Karpas-422 (cell line): Measurements from ENCODE around the gene NDEL1. TPM values are rescaled to one million over a fixed set of nuclear protein-coding genes. Genes with fewer than 3 reads are reported as not detected.

Source experiments
- DNase-seq: peaks from one replicate; pipeline ENCODE4 v3.0.0-alpha.2; 2015
- H2AFZ ChIP-seq: fragments of 200-600 bp; sonication (generic); 2 replicates; pipeline ENCODE4 v1.6.1; 2014; ENCODE audit warnings: antibody characterized with exemption, low read length, mixed read lengths
- H3K27ac ChIP-seq: fragments of 200-600 bp; sonication (generic); 2 replicates; pipeline ENCODE4 v1.5.1; 2014; ENCODE audit warnings: mild to moderate bottlenecking, low read length, moderate library complexity
- H3K27me3 ChIP-seq: fragments of 200-600 bp; sonication (generic); 2 replicates; pipeline ENCODE4 v1.6.1; 2014; ENCODE audit warnings: low read length, mixed read lengths
- H3K36me3 ChIP-seq: fragments of 200-600 bp; sonication (generic); 2 replicates; pipeline ENCODE4 v1.6.1; 2014; ENCODE audit warnings: low read length, mixed read lengths; ENCODE audit not compliant: insufficient read depth
- H3K4me1 ChIP-seq: fragments of 200-600 bp; sonication (generic); 2 replicates; pipeline ENCODE4 v1.6.1; 2014; ENCODE audit warnings: mild to moderate bottlenecking, low read length, mixed read lengths
- H3K4me2 ChIP-seq: fragments of 200-600 bp; sonication (generic); 2 replicates; pipeline ENCODE4 v1.6.1; 2014; ENCODE audit warnings: low read length, low read depth, mild to moderate bottlenecking; ENCODE audit not compliant: poor library complexity, severe bottlenecking
- H3K4me3 ChIP-seq: fragments of 200-600 bp; sonication (generic); 2 replicates; pipeline ENCODE4 v1.5.1; 2014; ENCODE audit warnings: mild to moderate bottlenecking, antibody characterized with exemption, low read length, mixed read lengths
- H3K79me2 ChIP-seq: fragments of 200-600 bp; sonication (generic); 2 replicates; pipeline ENCODE4 v1.6.1; 2014; ENCODE audit warnings: mild to moderate bottlenecking, low read length, mixed read lengths
- H3K9ac ChIP-seq: fragments of 200-600 bp; sonication (generic); 2 replicates; pipeline ENCODE4 v1.6.0; 2014; ENCODE audit warnings: low read length
- H3K9me2 ChIP-seq: fragments of 200-600 bp; sonication (generic), shearing (Covaris generic); replicated peaks from 2 replicates; pipeline ENCODE4 v1.6.0; 2014; ENCODE audit warnings: mild to moderate bottlenecking, low read length, moderate library complexity; ENCODE audit not compliant: insufficient read depth
- H3K9me3 ChIP-seq: fragments of 300-700, 200-600 bp; sonication (generic); 2 replicates; pipeline ENCODE4 v1.6.1; 2014; ENCODE audit warnings: low read length, mixed read lengths
- H4K20me1 ChIP-seq: fragments of 200-600 bp; sonication (generic); 2 replicates; pipeline ENCODE4 v1.6.1; 2014; ENCODE audit warnings: mild to moderate bottlenecking, antibody characterized with exemption, low read length, low read depth; ENCODE audit not compliant: insufficient read depth
- total RNA-seq: library from RNA; depleted of rRNA; stranded (reverse); fragments of >200 nt; shearing (Covaris generic); gene quantifications from 2 replicates; pipeline ENCODE4 v1.2.3, GENCODE V29; 2014; ENCODE audit warnings: low replicate concordance

NDEL1 gene
- total RNA-seq, 1 experiment from 2014 or later = 48.6 TPM

GRCh38 chr17:8439681-8440080, 4.0 kb downstream of the NDEL1 start:
- Histone ChIP-seq H3K4me2 (no peak overlapping the region), H3K4me3 (no peak overlapping the region), H3K9me2 (no peaks in the 10 kb centered on the region), H3K36me3 (peaks cover 10% of the 10 kb centered on the region; the same call in 1 of the 2 replicates), H3K27ac (no peak overlapping the region), H3K9me3 (no peaks in the 10 kb centered on the region), H3K9ac (no peak overlapping the region), H3K4me1 (peaks cover 11% of the 10 kb centered on the region), H3K79me2 (peaks cover 80% of the 10 kb centered on the region), H2AFZ (no peak overlapping the region), H3K27me3 (no peaks in the 10 kb centered on the region), H4K20me1 (no peaks in the 10 kb centered on the region; the same call in 1 of the 2 replicates)
- no peak for DNase-seq

- peaks cover 7% of the 10 kb centered on the region for H3K4me1 ChIP-seq
- no peak overlapping the region for H3K27ac ChIP-seq
- H2AFZ ChIP-seq = no peak overlapping the region
- H3K36me3 ChIP-seq = peaks cover 21% of the 10 kb centered on the region; the same call in 1 of the 2 replicates
- no peaks in the 10 kb centered on the region; the same call in 1 of the 2 replicates for H4K20me1 ChIP-seq
- no peak overlapping the region for H3K4me3 ChIP-seq
- no peaks in the 10 kb centered on the region for H3K27me3 ChIP-seq
- no peak overlapping the region for H3K4me2 ChIP-seq
- no peak overlapping the region for H3K9ac ChIP-seq
- no peak for DNase-seq
- H3K9me3 ChIP-seq = no peaks in the 10 kb centered on the region
- peaks cover 82% of the 10 kb centered on the region for H3K79me2 ChIP-seq
- H3K9me2 ChIP-seq = no peaks in the 10 kb centered on the region
Observed at GRCh38 chr17:8441690-8442089, 6.0 kb downstream of the NDEL1 start.

- Histone ChIP-seq H3K36me3 (peaks cover 22% of the 10 kb centered on the region; the same call in 1 of the 2 replicates), H3K27ac (no peak overlapping the region), H3K4me3 (no peak overlapping the region), H3K4me1 (peaks cover 5% of the 10 kb centered on the region), H3K9me2 (no peaks in the 10 kb centered on the region), H3K79me2 (peaks cover 78% of the 10 kb centered on the region), H3K9ac (no peak overlapping the region), H3K4me2 (no peak overlapping the region), H3K27me3 (no peaks in the 10 kb centered on the region), H3K9me3 (no peaks in the 10 kb centered on the region), H2AFZ (no peak overlapping the region), H4K20me1 (no peaks in the 10 kb centered on the region)
- DNase-seq = no peak
Observed at GRCh38 chr17:8442310-8442709, 6.6 kb downstream of the NDEL1 start.

- no peak overlapping the region for H3K4me2 ChIP-seq
- H3K27me3 ChIP-seq = no peaks in the 10 kb centered on the region
- no peak overlapping the region for H3K27ac ChIP-seq
- DNase-seq = no peak
- H3K9me2 ChIP-seq = no peaks in the 10 kb centered on the region
- peaks cover 67% of the 10 kb centered on the region for H3K79me2 ChIP-seq
- H3K4me1 ChIP-seq = no peaks in the 10 kb centered on the region
- H3K9me3 ChIP-seq = no peaks in the 10 kb centered on the region
- no peak overlapping the region for H2AFZ ChIP-seq
- peaks cover 33% of the 10 kb centered on the region; the same call in 1 of the 2 replicates for H3K36me3 ChIP-seq
- no peaks in the 10 kb centered on the region for H4K20me1 ChIP-seq
- H3K9ac ChIP-seq = no peak overlapping the region
- no peak overlapping the region for H3K4me3 ChIP-seq
Observed at GRCh38 chr17:8443756-8444155, 8.1 kb downstream of the NDEL1 start.

GRCh38 chr17:8444494-8444893, 8.8 kb downstream of the NDEL1 start:
- H3K27me3 ChIP-seq = no peaks in the 10 kb centered on the region
- H3K27ac ChIP-seq = no peak overlapping the region
- H3K9me3 ChIP-seq = no peaks in the 10 kb centered on the region
- H3K36me3 ChIP-seq = peaks cover 38% of the 10 kb centered on the region; the same call in 1 of the 2 replicates
- no peak overlapping the region for H3K4me3 ChIP-seq
- H4K20me1 ChIP-seq = no peaks in the 10 kb centered on the region
- no peak overlapping the region for H2AFZ ChIP-seq
- peaks cover 61% of the 10 kb centered on the region for H3K79me2 ChIP-seq
- H3K4me2 ChIP-seq = no peak overlapping the region
- no peak overlapping the region for H3K9ac ChIP-seq
- DNase-seq = no peak
- H3K9me2 ChIP-seq = no peaks in the 10 kb centered on the region
- no peaks in the 10 kb centered on the region for H3K4me1 ChIP-seq

GRCh38 chr17:8445536-8445935, 9.9 kb downstream of the NDEL1 start:
- Histone ChIP-seq H3K27ac (no peak overlapping the region), H3K4me1 (no peaks in the 10 kb centered on the region), H3K36me3 (peaks cover 39% of the 10 kb centered on the region; the same call in 1 of the 2 replicates), H3K9me3 (no peaks in the 10 kb centered on the region), H3K4me2 (no peak overlapping the region), H3K4me3 (no peak overlapping the region), H3K79me2 (peaks cover 52% of the 10 kb centered on the region), H3K9me2 (no peaks in the 10 kb centered on the region), H2AFZ (no peak overlapping the region), H3K27me3 (no peaks in the 10 kb centered on the region), H4K20me1 (no peaks in the 10 kb centered on the region), H3K9ac (no peak overlapping the region)
- no peak for DNase-seq

- no peak for DNase-seq
- H3K4me2 ChIP-seq = no peak overlapping the region
- peaks cover 51% of the 10 kb centered on the region; the same call in 1 of the 2 replicates for H3K36me3 ChIP-seq
- H3K9me2 ChIP-seq = no peaks in the 10 kb centered on the region
- no peak overlapping the region for H3K9ac ChIP-seq
- no peak overlapping the region for H3K27ac ChIP-seq
- no peaks in the 10 kb centered on the region for H3K27me3 ChIP-seq
- H3K9me3 ChIP-seq = no peaks in the 10 kb centered on the region
- no peaks in the 10 kb centered on the region for H3K4me1 ChIP-seq
- H3K4me3 ChIP-seq = no peak overlapping the region
- no peak overlapping the region for H2AFZ ChIP-seq
- H4K20me1 ChIP-seq = no peaks in the 10 kb centered on the region
- peaks cover 36% of the 10 kb centered on the region for H3K79me2 ChIP-seq
Observed at GRCh38 chr17:8447799-8448198, 12.1 kb downstream of the NDEL1 start.

GRCh38 chr17:8448310-8448709, 12.6 kb downstream of the NDEL1 start:
- Histone ChIP-seq H3K27me3 (no peaks in the 10 kb centered on the region), H3K4me1 (no peaks in the 10 kb centered on the region), H4K20me1 (no peaks in the 10 kb centered on the region), H3K9me2 (no peaks in the 10 kb centered on the region), H3K4me2 (no peak overlapping the region), H3K9ac (no peak overlapping the region), H3K79me2 (peaks cover 31% of the 10 kb centered on the region), H3K36me3 (peaks cover 56% of the 10 kb centered on the region; the same call in 1 of the 2 replicates), H3K27ac (no peak overlapping the region), H2AFZ (no peak overlapping the region), H3K9me3 (no peaks in the 10 kb centered on the region), H3K4me3 (no peak overlapping the region)
- no peak for DNase-seq
